Breast epithelium (tissue), 4 donors: ENCODE data around the gene SLC35B3. TPM values are rescaled to one million over a fixed set of nuclear protein-coding genes. Genes with fewer than 3 reads are reported as not detected.

Experiments used
- DNase-seq, 2 donors: peaks; one replicate each; pipeline ENCODE4 v3.0.0-alpha.2; 2019; ENCODE audit warnings: low spot score in 2 of 2
- H3K27ac ChIP-seq, 2 donors: fragments of 200-600 bp; sonication (generic) in 1 of 2; one replicate each; pipeline ENCODE4 v1.5.1; 2016 to 2019; ENCODE audit warnings: mild to moderate bottlenecking in 1 of 2
- H3K27me3 ChIP-seq, 2 donors: fragments of 200-600 bp; sonication (generic) in 1 of 2; one replicate each; pipeline versions ENCODE4 v1.5.1 to v1.6.0; 2017 to 2019; ENCODE audit warnings: control low read depth in 1 of 2, mild to moderate bottlenecking in 1 of 2
- H3K36me3 ChIP-seq: fragments of 200-600 bp; one replicate; pipeline ENCODE4 v1.5.1; 2019
- H3K4me1 ChIP-seq, 2 donors: fragments of 200-600 bp; sonication (generic); one replicate each; pipeline ENCODE4 v1.5.1; 2016 to 2019; ENCODE audit warnings: control low read depth in 1 of 2
- H3K4me3 ChIP-seq, 3 donors: fragments of 200-600 bp; sonication (generic); 1 replicate in 2 of 3; 2 replicates in 1 of 3; pipeline ENCODE4 v1.5.1; 2016 to 2019; ENCODE audit warnings: mild to moderate bottlenecking in 3 of 3, moderate library complexity in 2 of 3
- H3K9me3 ChIP-seq, 2 donors: fragments of 200-600 bp; sonication (generic) in 1 of 2; one replicate each; pipeline ENCODE4 v1.5.1; 2016 to 2019; ENCODE audit warnings: control low read depth in 1 of 2
- POLR2A ChIP-seq: fragments of 450-650 bp; IDR thresholded peaks from one replicate; pipeline ENCODE4 v1.6.1; 2016; ENCODE audit warnings: antibody characterized with exemption, mild to moderate bottlenecking, moderate library complexity
- POLR2AphosphoS5 ChIP-seq, 3 donors: sonication (generic); formaldehyde crosslinking; IDR thresholded peaks; one replicate each; pipeline ENCODE4 v1.6.1; 2017; ENCODE audit warnings: antibody characterized with exemption in 3 of 3
- intact Hi-C: fragments of 100-400 bp; cut with DNase I; formaldehyde crosslinking; loops from one replicate; pipeline ENCODE4 v1.15.1; 2023; ENCODE audit warnings: low total_unique reads
- total RNA-seq, 3 donors: library from RNA; depleted of rRNA; stranded (reverse); fragments of >200 nt; gene quantifications; one replicate each; pipeline ENCODE4 v1.1.0, GENCODE V29; 2016
- TF ChIP-seq, protein P1 (sequence below), 3 donors: fragments of 450-650 bp; IDR thresholded peaks; one replicate each; pipeline ENCODE4 v1.5.1; 2016 to 2017; ENCODE audit warnings: antibody characterized with exemption in 3 of 3, mild to moderate bottlenecking in 3 of 3, moderate library complexity in 3 of 3

SLC35B3 gene
- total RNA-seq, result 10 to 100 TPM; 16.0 to 19.3 (median 16.1) TPM

GRCh38 chr6:8435093-8435844 lies at the start of gene SLC35B3:
Gene SLC35B3 (minus strand): TSS chr6:8435545.
- Histone ChIP-seq H3K27ac (peak within 1 kb of the TSS; percentile 86 to 93), H3K27me3 (no peaks in the 10 kb centered on the region), H3K9me3 (no peaks in the 10 kb centered on the region), H3K4me3 (peak within 1 kb of the TSS; percentile 69 to 95 (median 91)), H3K4me1 (peaks cover 0 to 5% of the 10 kb centered on the region in 2 donors), H3K36me3 (no peaks in the 10 kb centered on the region)
- peak; percentile 75 to 92 (median 89) for TF ChIP-seq POLR2AphosphoS5 (IDR thresholded peaks at IDR 0.05)
- TF ChIP-seq POLR2A, result peak; percentile 72
- TF ChIP-seq, protein P1, sequence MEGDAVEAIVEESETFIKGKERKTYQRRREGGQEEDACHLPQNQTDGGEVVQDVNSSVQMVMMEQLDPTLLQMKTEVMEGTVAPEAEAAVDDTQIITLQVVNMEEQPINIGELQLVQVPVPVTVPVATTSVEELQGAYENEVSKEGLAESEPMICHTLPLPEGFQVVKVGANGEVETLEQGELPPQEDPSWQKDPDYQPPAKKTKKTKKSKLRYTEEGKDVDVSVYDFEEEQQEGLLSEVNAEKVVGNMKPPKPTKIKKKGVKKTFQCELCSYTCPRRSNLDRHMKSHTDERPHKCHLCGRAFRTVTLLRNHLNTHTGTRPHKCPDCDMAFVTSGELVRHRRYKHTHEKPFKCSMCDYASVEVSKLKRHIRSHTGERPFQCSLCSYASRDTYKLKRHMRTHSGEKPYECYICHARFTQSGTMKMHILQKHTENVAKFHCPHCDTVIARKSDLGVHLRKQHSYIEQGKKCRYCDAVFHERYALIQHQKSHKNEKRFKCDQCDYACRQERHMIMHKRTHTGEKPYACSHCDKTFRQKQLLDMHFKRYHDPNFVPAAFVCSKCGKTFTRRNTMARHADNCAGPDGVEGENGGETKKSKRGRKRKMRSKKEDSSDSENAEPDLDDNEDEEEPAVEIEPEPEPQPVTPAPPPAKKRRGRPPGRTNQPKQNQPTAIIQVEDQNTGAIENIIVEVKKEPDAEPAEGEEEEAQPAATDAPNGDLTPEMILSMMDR (IDR thresholded peaks at IDR 0.05), result no peak
- DNase-seq, result peak; percentile 91 to 93
- intact Hi-C loops, result no loop called here

DNA sequence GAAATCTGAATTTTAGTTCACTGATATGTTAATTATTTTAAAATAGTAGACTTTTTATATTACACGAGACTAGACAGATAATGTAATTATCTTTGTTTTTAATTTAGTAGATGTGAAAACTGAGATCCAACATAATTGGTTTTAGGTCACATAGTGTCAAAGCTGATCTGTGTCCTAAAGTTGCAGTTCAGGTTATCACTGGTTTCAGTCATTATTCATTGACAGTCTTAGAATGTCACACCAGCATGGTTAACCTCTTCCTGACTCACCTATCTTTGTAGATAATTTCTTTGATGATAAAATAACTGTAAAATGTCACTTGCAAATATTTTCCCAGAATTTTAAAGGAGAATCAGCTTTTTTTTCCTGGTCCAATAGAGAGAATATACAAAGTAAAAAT lies 48.3 kb upstream of the SLC35B3 start:
- Histone ChIP-seq H3K9me3 (no peaks in the 10 kb centered on the region), H3K36me3 (no peaks in the 10 kb centered on the region), H3K27ac (no peak overlapping the region), H3K4me3 (no peak overlapping the region), H3K27me3 (no peaks in the 10 kb centered on the region), H3K4me1 (no peaks in the 10 kb centered on the region)
- intact Hi-C loops, result no loop called here
- TF ChIP-seq POLR2AphosphoS5 (IDR thresholded peaks at IDR 0.05) (no peak), POLR2A (no peak)
- TF ChIP-seq, protein P1 (IDR thresholded peaks at IDR 0.05), result no peak
- DNase-seq, result no peak

DNA sequence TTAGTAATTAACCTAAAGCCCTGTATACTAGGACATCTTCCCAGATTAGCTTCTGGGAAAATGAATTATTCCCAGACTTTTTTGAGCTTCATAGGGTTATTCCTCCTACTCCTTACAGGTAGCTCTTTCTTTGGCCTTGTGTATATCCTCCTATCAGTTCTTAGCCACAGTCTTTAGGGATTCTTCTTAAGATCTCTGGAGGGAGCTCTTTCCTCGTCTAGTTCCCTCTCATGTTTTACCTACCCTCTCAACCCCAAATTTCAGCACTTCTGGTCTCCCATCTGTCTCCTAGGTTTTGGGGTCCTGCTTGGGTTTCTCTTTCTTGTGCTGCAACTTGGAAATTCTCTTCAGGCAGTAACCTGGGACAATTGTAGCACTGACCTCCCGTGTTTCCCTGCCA lies 46.4 kb upstream of the SLC35B3 start:
- Histone ChIP-seq H3K4me3 (no peak overlapping the region), H3K27ac (no peak overlapping the region), H3K27me3 (no peaks in the 10 kb centered on the region), H3K9me3 (peaks cover 0 to 3% of the 10 kb centered on the region in 2 donors), H3K4me1 (no peaks in the 10 kb centered on the region), H3K36me3 (no peaks in the 10 kb centered on the region)
- TF ChIP-seq POLR2AphosphoS5 (IDR thresholded peaks at IDR 0.05) (no peak), POLR2A (no peak)
- TF ChIP-seq, protein P1 (IDR thresholded peaks at IDR 0.05), result no peak
- DNase-seq, result no peak
- intact Hi-C loops, result no loop called here

GRCh38 chr6:8478418-8478817 lies 43.1 kb upstream of the SLC35B3 start:
- no peak for DNase-seq
- Histone ChIP-seq H3K27me3 (no peaks in the 10 kb centered on the region), H3K36me3 (no peaks in the 10 kb centered on the region), H3K4me1 (no peaks in the 10 kb centered on the region), H3K4me3 (no peak overlapping the region), H3K27ac (no peak overlapping the region), H3K9me3 (peaks cover 0 to 3% of the 10 kb centered on the region in 2 donors)
- TF ChIP-seq POLR2A (no peak), POLR2AphosphoS5 (IDR thresholded peaks at IDR 0.05) (no peak)
- TF ChIP-seq, protein P1 (IDR thresholded peaks at IDR 0.05), result no peak
- intact Hi-C loops, result no loop called here

- Histone ChIP-seq H3K4me3 (no peak overlapping the region), H3K27me3 (no peaks in the 10 kb centered on the region), H3K36me3 (no peaks in the 10 kb centered on the region), H3K4me1 (no peaks in the 10 kb centered on the region), H3K9me3 (peaks cover 0 to 3% of the 10 kb centered on the region in 2 donors), H3K27ac (no peak overlapping the region)
- intact Hi-C loops, result no loop called here
- TF ChIP-seq POLR2AphosphoS5 (IDR thresholded peaks at IDR 0.05) (no peak), POLR2A (no peak)
- TF ChIP-seq, protein P1 (IDR thresholded peaks at IDR 0.05), result no peak
- no peak for DNase-seq
Measured at GRCh38 chr6:8476656-8477055, 41.3 kb upstream of the SLC35B3 start.
